Measurements from ENCODE around the gene ITGAD.

GRCh38 chr16:31386157-31386984 lies 6.8 kb upstream of the ITGAD start:
- no peak for TF ChIP-seq POLR2A (IDR thresholded peaks at IDR 0.05)
- TF ChIP-seq CTCF (IDR thresholded peaks at IDR 0.05) = no peak
